T-cell (primary cell): Measurements from ENCODE around the gene CABP1. TPM values are rescaled to one million over a fixed set of nuclear protein-coding genes. Genes with fewer than 3 reads are reported as not detected.
A peak's percentile ranks its signal among the peaks of the same experiment; 100 is the strongest.

Experiments used
- ATAC-seq, 4 experiments: fragments of 200-7000 bp in 3 of 4; fragments of 150-1000 bp in 1 of 4; cut with Tn5 transposase; replicated peaks in 1 of 4; 1 replicate in 3 of 4; 2 replicates in 1 of 4; pipeline ENCODE4 v1.10.0; 2021; ENCODE audit warnings: moderate library complexity in 3 of 4, mild to moderate bottlenecking in 2 of 4, moderate number of reproducible peaks in 1 of 4
- CTCF ChIA-PET, 2 donors: fragments of 300-600 bp; sonication (Branson Sonifier 250); formaldehyde crosslinking; loops; one replicate each; lab custom pipeline; 2022; ENCODE audit warnings: antibody characterized with exemption in 2 of 2; lab: Charles Lee
- POLR2A ChIA-PET, 2 donors: fragments of 300-600 bp; sonication (Branson Sonifier 250); formaldehyde crosslinking; loops; one replicate each; lab custom pipeline; 2022; ENCODE audit warnings: antibody characterized with exemption in 2 of 2; lab: Charles Lee
- DNase-seq, 35 experiments: peaks; one replicate each; pipeline versions ENCODE4 v3.0.0 to v3.0.0-alpha.2; 2013 to 2023
- H3K27ac ChIP-seq: one replicate; pipeline ENCODE4 v1.5.1; 2013; ENCODE audit warnings: low read length
- H3K27me3 ChIP-seq, 2 experiments: replicated peaks in 1 of 2; 1 replicate in 1 of 2; 2 replicates in 1 of 2; pipeline versions ENCODE4 v1.6.1 to v1.7.0; 2013; ENCODE audit warnings: low read length in 1 of 2, mixed read lengths in 1 of 2; ENCODE audit not compliant: control insufficient read depth in 2 of 2, insufficient read depth in 2 of 2; ENCODE audit errors: extremely low read depth in 1 of 2
- H3K36me3 ChIP-seq, 2 donors: 1 replicate in 1 of 2; 2 replicates in 1 of 2; pipeline versions ENCODE4 v1.6.1 to v1.7.0; 2013; ENCODE audit warnings: low read length in 1 of 2; ENCODE audit not compliant: control insufficient read depth in 2 of 2, insufficient read depth in 1 of 2; ENCODE audit errors: extremely low read depth in 1 of 2
- H3K4me1 ChIP-seq, 2 experiments: 1 replicate in 1 of 2; 2 replicates in 1 of 2; pipeline versions ENCODE4 v1.6.1 to v1.7.0; 2013; ENCODE audit warnings: low read length in 2 of 2, mixed read lengths in 1 of 2; ENCODE audit not compliant: insufficient read depth in 2 of 2, control insufficient read depth in 1 of 2; ENCODE audit errors: extremely low read depth in 1 of 2
- H3K4me3 ChIP-seq, 2 donors: 1 replicate in 1 of 2; 2 replicates in 1 of 2; pipeline versions ENCODE4 v1.5.1 to v1.7.0; 2013; ENCODE audit warnings: mild to moderate bottlenecking in 2 of 2, low read length in 1 of 2, moderate library complexity in 1 of 2; ENCODE audit not compliant: control insufficient read depth in 1 of 2; ENCODE audit errors: extremely low read depth in 1 of 2
- H3K9me3 ChIP-seq: 2 replicates; pipeline ENCODE4 v1.7.0; 2013
- H3K27ac Mint-ChIP-seq, 2 donors: one replicate each; pipeline ENCODE4 v1.8.0; 2020 to 2021; ENCODE audit warnings: mild to moderate bottlenecking in 2 of 2, mixed read lengths in 2 of 2
- H3K27me3 Mint-ChIP-seq, 2 donors: one replicate each; pipeline ENCODE4 v1.8.0; 2021 to 2022; ENCODE audit warnings: mixed read lengths in 2 of 2
- H3K36me3 Mint-ChIP-seq: one replicate; pipeline ENCODE4 v1.8.0; 2021; ENCODE audit warnings: mixed read lengths
- H3K4me1 Mint-ChIP-seq, 3 donors: one replicate each; pipeline ENCODE4 v1.8.0; 2020 to 2022; ENCODE audit warnings: mixed read lengths in 3 of 3, mild to moderate bottlenecking in 1 of 3
- H3K4me3 Mint-ChIP-seq, 3 donors: one replicate each; pipeline ENCODE4 v1.8.0; 2020 to 2022; ENCODE audit warnings: mild to moderate bottlenecking in 3 of 3, mixed read lengths in 3 of 3, moderate library complexity in 3 of 3
- H3K9me3 Mint-ChIP-seq, 3 donors: one replicate each; pipeline ENCODE4 v1.8.0; 2020 to 2022; ENCODE audit warnings: mixed read lengths in 3 of 3
- WGBS: methylation state at CpG from one replicate; pipeline ENCODE4 v1.1.5; 2013; ENCODE audit warnings: missing lambda C conversion rate; ENCODE audit not compliant: insufficient coverage; 5-methylcytosine and 5-hydroxymethylcytosine counted together
- total RNA-seq, 35 experiments: library from RNA in 6 of 35; stranded (reverse) in 6 of 35; fragments of 120-200 nt in 1 of 35; gene quantifications; one replicate each; pipeline versions ENCODE4 v1.2.1 to v1.2.4 and lab custom pipeline; 2013 to 2026

The CABP1 gene
- total RNA-seq, 5 donors from 2014 or later (not counting 1 experiment from before 2014, with no cell fraction given) = not detected

DNA sequence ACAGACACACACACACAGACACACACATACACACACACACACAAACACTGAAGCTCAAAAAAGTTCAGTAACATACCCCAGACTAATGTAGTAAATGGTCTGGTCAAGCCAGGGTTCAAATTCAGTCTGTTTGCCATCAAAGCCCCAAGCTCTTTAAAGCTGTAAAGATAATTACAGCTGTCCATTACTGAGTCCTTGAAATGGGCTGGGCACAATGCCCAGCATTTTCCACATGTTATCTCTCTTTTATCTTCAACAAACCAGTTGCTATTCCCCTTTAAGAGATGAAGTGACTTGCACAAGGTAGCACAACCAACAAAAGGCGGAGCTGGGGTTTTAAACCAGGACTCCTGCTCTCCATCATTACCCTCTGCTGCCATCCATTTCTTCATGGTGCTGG, 62.2 kb downstream of the CABP1 start:
- Mint-ChIP-seq H3K27me3 (no peaks in the 10 kb centered on the region), H3K4me3 (no peak overlapping the region), H3K4me1 (no peaks in the 10 kb centered on the region), H3K27ac (no peak overlapping the region), H3K9me3 (no peaks in the 10 kb centered on the region), H3K36me3 (peaks cover 39% of the 10 kb centered on the region)
- no CpG with 5 or more reads among the region's 1 CpG for WGBS
- peaks cover 3 to 46% of the 10 kb centered on the region in 2 donors for H3K36me3 ChIP-seq
- CTCF ChIA-PET = interaction anchor here in 1 of 2 donors (0.9 kb wide), 1 partner anchor 56 kb away, joined by 3 read pairs; no protein-coding TSS in a partner anchor
- no peak for DNase-seq
- POLR2A ChIA-PET = no interaction called here
- ATAC-seq = no peak
- H3K27ac ChIP-seq = no peak overlapping the region
- H3K4me3 ChIP-seq = no peak overlapping the region
- no peaks in the 10 kb centered on the region for H3K9me3 ChIP-seq
- no peaks in the 10 kb centered on the region for H3K27me3 ChIP-seq
- no peaks in the 10 kb centered on the region for H3K4me1 ChIP-seq

DNA sequence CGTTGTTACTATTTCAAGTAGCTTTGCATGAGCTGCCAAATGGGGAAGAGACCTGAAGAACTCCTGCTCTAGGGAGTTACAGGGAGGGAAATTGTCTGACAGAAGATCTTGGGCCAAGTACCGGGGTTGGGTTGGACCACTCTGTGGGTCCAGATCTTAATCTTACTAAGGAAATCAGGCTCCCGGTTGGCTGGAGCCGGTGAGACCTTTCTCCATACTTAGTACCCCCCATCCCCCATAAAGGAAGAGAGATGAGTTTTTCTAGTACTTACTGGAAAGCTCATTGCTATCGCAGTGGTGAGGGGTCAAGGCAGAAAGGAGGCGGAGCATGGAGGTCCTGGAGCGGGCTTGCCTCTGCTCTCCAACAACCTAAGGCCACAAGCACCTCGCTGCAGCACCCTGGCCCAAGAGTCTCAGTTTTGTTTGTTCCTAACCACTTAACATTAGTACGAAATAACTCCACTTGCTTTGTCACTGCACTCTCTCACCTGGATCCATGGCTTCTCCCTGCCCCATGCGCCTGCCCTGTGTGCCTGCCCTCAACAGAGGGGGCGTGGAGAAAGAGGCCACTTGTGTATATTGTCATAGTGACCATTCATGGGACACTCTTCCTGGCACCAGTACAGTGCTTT, 63.0 kb downstream of the CABP1 start:
- Mint-ChIP-seq H3K36me3 (peaks cover 39% of the 10 kb centered on the region), H3K27ac (no peak overlapping the region), H3K4me3 (no peak overlapping the region), H3K9me3 (no peaks in the 10 kb centered on the region), H3K27me3 (no peaks in the 10 kb centered on the region), H3K4me1 (no peaks in the 10 kb centered on the region)
- Histone ChIP-seq H3K27ac (no peak overlapping the region), H3K36me3 (peaks cover 3 to 39% of the 10 kb centered on the region in 2 donors), H3K4me3 (no peak overlapping the region), H3K9me3 (no peaks in the 10 kb centered on the region), H3K27me3 (no peaks in the 10 kb centered on the region), H3K4me1 (no peaks in the 10 kb centered on the region)
- 90% methylated on average over 4 of the region's 11 CpGs for WGBS
- DNase-seq = no peak
- no peak for ATAC-seq
- POLR2A ChIA-PET = no interaction called here
- CTCF ChIA-PET = interaction anchor here in 1 of 2 donors (0.9 kb wide), 1 partner anchor 57 kb away, joined by 3 read pairs; no protein-coding TSS in a partner anchor

DNA sequence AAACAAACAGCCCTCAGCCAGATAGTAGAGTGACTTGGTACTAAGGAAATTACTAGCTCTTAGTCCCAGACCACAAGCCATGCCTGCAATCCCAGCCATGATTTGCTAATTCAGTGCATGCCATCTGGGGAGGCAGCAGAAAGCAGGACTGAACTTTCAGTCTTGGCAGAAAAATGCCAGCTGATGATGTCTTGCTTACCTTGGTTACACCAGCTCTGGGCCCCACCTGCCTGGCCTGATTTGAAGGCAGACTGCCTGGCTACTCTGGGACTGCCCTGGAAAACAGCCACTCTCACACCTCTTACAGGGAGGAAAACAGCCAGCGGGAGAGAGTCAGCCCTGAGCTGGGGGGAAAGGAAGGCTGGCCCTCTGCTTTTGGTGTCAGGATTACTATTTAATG, 65.2 kb downstream of the CABP1 start:
- peaks cover 3 to 22% of the 10 kb centered on the region in 2 donors for H3K36me3 ChIP-seq
- no peaks in the 10 kb centered on the region for H3K27me3 Mint-ChIP-seq
- peaks cover 7 to 12% (median 8%) of the 10 kb centered on the region in 3 donors for H3K4me1 Mint-ChIP-seq
- no peaks in the 10 kb centered on the region for H3K9me3 Mint-ChIP-seq
- CTCF ChIA-PET = interaction anchor here (0.6 to 1.6 kb wide), 2 partner anchors 267 to 379 kb away, joined by 3 to 4 read pairs; no protein-coding TSS in a partner anchor
- H3K9me3 ChIP-seq = no peaks in the 10 kb centered on the region
- no CpG with 5 or more reads among the region's 1 CpG for WGBS
- no peak for DNase-seq
- no peak overlapping the region for H3K4me3 Mint-ChIP-seq
- H3K27me3 ChIP-seq = no peaks in the 10 kb centered on the region
- POLR2A ChIA-PET = interaction anchor here in 1 of 2 donors (0.5 kb wide), 1 partner anchor 63 kb away, joined by 3 read pairs; no protein-coding TSS in a partner anchor
- H3K4me1 ChIP-seq = peaks cover 3 to 8% of the 10 kb centered on the region in 2 experiments
- no peak for ATAC-seq
- no peak overlapping the region for H3K4me3 ChIP-seq
- peaks cover 18% of the 10 kb centered on the region for H3K36me3 Mint-ChIP-seq
- H3K27ac ChIP-seq = no peak overlapping the region
- H3K27ac Mint-ChIP-seq = no peak overlapping the region

DNA sequence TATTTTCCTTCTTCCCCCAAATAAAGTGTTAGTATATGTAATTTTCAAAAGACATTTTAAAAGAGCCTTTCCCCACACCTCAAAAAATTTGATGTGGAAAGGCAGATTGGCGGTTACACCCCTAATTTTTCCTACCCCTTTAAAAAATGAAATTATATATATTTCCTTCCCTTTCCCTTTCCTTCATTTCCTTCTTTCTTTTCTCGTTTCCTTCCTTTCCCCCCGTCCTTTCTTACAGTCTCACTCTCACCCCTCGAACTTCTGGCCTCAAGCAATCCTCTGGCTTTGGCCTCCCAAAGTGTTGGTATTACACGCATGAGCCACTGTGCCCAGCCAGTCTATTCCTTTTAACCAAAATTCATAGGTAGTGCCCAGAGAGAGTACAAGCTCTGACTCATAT, 65.6 kb downstream of the CABP1 start:
- Histone ChIP-seq H3K4me3 (no peak overlapping the region), H3K27ac (no peak overlapping the region), H3K9me3 (no peaks in the 10 kb centered on the region), H3K4me1 (peaks cover 3 to 12% of the 10 kb centered on the region in 2 experiments), H3K27me3 (no peaks in the 10 kb centered on the region), H3K36me3 (peaks cover 3 to 18% of the 10 kb centered on the region in 2 donors)
- ChIA-PET CTCF (interaction anchor here (0.6 to 1.6 kb wide), 3 partner anchors 196 to 380 kb away, joined by 3 to 4 read pairs (median 3); no protein-coding TSS in a partner anchor), POLR2A (interaction anchor here in 1 of 2 donors (0.5 kb wide), 1 partner anchor 63 kb away, joined by 3 read pairs; no protein-coding TSS in a partner anchor)
- H3K27ac Mint-ChIP-seq = no peak overlapping the region
- H3K36me3 Mint-ChIP-seq = peaks cover 14% of the 10 kb centered on the region
- no peaks in the 10 kb centered on the region for H3K27me3 Mint-ChIP-seq
- H3K4me1 Mint-ChIP-seq = peaks cover 7 to 13% (median 9%) of the 10 kb centered on the region in 3 donors
- H3K9me3 Mint-ChIP-seq = no peaks in the 10 kb centered on the region
- 87% methylated on average over 4 of the region's 5 CpGs for WGBS
- no peak overlapping the region for H3K4me3 Mint-ChIP-seq
- no peak for DNase-seq
- no peak for ATAC-seq

DNA sequence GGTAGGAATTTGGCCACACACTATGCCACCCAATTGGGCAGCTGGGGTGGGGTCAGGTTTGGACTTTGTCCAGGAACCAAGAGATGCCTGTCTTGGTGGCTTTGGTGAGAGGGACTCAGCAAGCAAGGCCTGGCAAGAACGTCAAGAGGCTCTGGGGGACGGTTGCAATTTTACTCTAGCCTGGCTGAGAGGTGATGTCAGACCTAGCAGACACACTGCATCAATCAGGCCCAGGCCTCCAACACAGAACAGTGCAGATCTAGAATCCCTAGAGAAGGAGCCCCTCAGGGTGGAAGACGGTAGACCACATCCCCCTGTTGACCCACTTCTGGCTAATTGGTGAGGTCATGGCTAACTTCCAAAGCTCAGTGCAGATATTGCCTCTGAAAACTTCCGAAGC, 68.2 kb downstream of the CABP1 start:
- ChIA-PET POLR2A (interaction anchor here in 1 of 2 donors (0.5 kb wide), 1 partner anchor 66 kb away, joined by 8 read pairs; no protein-coding TSS in a partner anchor), CTCF (interaction anchor here in 1 of 2 donors (3.2 kb wide), 1 partner anchor 128 kb away, joined by 13 read pairs; the partner anchor contains the start of gene POP5)
- H3K27me3 Mint-ChIP-seq = no peaks in the 10 kb centered on the region
- peaks cover 29 to 38% (median 32%) of the 10 kb centered on the region in 3 donors for H3K4me1 Mint-ChIP-seq
- 36% methylated on average over 3 of the region's 4 CpGs for WGBS
- no peaks in the 10 kb centered on the region for H3K9me3 ChIP-seq
- H3K4me1 ChIP-seq = peaks cover 5 to 20% of the 10 kb centered on the region in 2 experiments
- no peak overlapping the region for H3K27ac ChIP-seq
- peaks cover 0 to 3% of the 10 kb centered on the region in 2 donors for H3K36me3 ChIP-seq
- peaks cover 2% of the 10 kb centered on the region for H3K36me3 Mint-ChIP-seq
- peak overlapping the region in 2 of 3 donors; percentile 28 to 31 for H3K4me3 Mint-ChIP-seq
- no peaks in the 10 kb centered on the region for H3K27me3 ChIP-seq
- no peak overlapping the region for H3K4me3 ChIP-seq
- DNase-seq (no peak), ATAC-seq (no peak)
- no peaks in the 10 kb centered on the region for H3K9me3 Mint-ChIP-seq
- H3K27ac Mint-ChIP-seq = peak overlapping the region in 1 of 2 donors; percentile 7

DNA sequence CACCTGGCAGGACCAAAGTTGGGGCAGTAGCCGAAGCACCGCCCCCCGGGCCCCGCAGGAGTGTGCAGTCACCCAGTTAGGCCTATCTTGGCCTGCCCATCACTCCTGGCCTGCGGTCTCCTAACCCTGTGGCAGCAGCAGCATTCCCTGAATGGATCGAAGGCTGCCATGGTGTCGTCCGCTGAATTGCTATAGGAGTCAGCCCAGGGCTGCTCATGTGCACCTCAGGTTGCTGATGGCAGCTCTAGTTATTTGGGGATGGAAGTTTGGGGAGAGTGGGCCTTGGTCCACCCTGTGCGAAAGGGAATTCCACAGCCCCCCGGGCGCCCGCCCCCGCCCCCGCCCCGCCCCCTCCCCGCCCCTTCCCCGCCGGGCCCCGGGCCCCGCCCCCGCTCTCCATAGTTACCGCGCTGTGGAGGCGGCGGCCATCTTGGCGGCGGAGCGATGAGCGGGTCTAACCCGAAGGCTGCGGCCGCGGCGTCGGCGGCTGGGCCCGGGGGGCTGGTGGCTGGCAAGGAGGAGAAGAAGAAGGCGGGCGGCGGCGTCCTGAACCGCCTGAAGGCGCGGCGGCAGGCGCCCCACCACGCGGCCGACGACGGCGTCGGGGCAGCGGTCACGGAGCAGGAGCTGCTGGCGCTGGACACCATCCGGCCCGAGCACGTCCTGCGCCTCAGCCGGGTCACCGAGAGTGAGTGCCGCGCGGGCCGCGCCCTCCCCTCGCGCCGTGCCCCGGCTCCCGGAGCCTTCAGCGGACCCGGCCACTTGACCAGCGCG, 69.8 kb downstream of the CABP1 start, which contains the start of gene UNC119B:
Gene UNC119B (plus strand): TSS at position 428 of the 774 bp plus-strand sequence. CDS start 17 bp downstream, at position 445.
- POLR2A ChIA-PET = interaction anchor here in 1 of 2 donors (0.7 kb wide), 1 partner anchor 419 kb away, joined by 4 read pairs; no protein-coding TSS in a partner anchor
- WGBS = under 1% methylated on average over 56 of the region's 76 CpGs
- Histone ChIP-seq H3K36me3 (peaks cover 0 to 8% of the 10 kb centered on the region in 2 donors), H3K9me3 (no peaks in the 10 kb centered on the region), H3K27ac (peak within 1 kb of the TSS; percentile 46), H3K4me1 (peaks cover 5 to 23% of the 10 kb centered on the region in 2 experiments), H3K4me3 (peak within 1 kb of the TSS; percentile 62 to 89), H3K27me3 (no peaks in the 10 kb centered on the region)
- peak; percentile 90 to 94 (median 92) for ATAC-seq
- Mint-ChIP-seq H3K4me3 (peak within 1 kb of the TSS; percentile 87 to 90 (median 88)), H3K36me3 (peaks cover 8% of the 10 kb centered on the region), H3K27ac (peak within 1 kb of the TSS; percentile 88 to 90), H3K27me3 (no peaks in the 10 kb centered on the region), H3K4me1 (peaks cover 34 to 45% (median 39%) of the 10 kb centered on the region in 3 donors), H3K9me3 (no peaks in the 10 kb centered on the region)
- CTCF ChIA-PET = interaction anchor here (0.6 to 3.2 kb wide), 5 partner anchors 129 to 418 kb away, joined by 3 to 13 read pairs (median 6); partner anchors contain the start of gene POP5 (in 1 of the 2)
- DNase-seq = peak; percentile 30 to 83 (median 64)
